GM23248 (cell line): Measurements from ENCODE around the gene VSTM2B.

Experiments used
- EZH2 ChIP-seq: fragments of 200-600 bp; sonication (generic); IDR thresholded peaks from 2 replicates; pipeline ENCODE4 v1.6.1; 2018; ENCODE audit warnings: antibody characterized with exemption, mild to moderate bottlenecking; ENCODE audit not compliant: insufficient read depth, poor library complexity, severe bottlenecking
- EZH2phosphoT487 ChIP-seq: fragments of 200-600 bp; sonication (generic); IDR thresholded peaks from 2 replicates; pipeline ENCODE4 v1.6.1; 2018; ENCODE audit warnings: antibody characterized with exemption, moderate library complexity, mild to moderate bottlenecking, low read depth; ENCODE audit not compliant: insufficient read depth

DNA sequence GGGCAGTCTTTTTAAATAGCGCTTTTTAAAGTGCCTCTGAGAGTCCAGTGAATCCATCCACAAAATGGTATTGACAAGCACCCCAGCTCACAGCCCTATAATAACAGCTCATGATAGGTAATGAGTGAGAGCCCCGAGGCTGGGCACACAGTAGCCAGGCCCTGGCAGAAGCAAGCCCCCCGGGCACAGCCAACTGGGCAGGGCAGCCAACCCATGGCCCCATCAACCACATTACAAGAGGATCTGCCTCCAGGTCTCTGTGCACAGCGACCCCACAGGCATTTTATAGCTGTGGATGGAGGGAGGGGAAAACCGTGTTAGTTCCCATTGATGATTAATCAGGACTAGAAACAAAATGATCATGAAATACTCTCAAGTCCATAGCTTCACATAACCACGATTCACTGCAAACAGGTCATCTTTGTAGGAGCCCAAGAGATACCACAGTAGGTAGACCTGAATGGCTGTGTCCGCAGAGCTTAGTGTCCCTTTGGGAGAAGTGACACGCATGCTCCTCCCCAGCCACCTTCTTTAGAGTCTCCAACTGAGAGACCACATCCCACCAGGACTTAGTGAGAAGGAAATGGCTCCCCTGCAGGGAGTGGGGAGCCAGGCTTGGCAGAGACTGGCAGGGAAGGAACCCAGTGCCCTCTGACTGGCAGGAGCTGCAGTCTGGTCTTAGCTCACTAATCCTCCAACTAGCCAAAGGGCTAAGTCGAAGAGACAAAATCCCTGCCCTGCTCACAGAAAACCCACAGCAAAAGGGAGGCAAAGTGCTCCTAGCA, 4.3 kb upstream of the VSTM2B start:
- TF ChIP-seq EZH2phosphoT487 (no peak), EZH2 (no peak)
